Stimulated activated naive CD4-positive, alpha-beta T cell (primary cell): ENCODE data around the gene CNIH1.

Experiments
- DNase-seq, 6 experiments: peaks; one replicate each; lab custom pipeline; 2025; lab: John Stamatoyannopoulos, UW

CNIH1 gene

DNA sequence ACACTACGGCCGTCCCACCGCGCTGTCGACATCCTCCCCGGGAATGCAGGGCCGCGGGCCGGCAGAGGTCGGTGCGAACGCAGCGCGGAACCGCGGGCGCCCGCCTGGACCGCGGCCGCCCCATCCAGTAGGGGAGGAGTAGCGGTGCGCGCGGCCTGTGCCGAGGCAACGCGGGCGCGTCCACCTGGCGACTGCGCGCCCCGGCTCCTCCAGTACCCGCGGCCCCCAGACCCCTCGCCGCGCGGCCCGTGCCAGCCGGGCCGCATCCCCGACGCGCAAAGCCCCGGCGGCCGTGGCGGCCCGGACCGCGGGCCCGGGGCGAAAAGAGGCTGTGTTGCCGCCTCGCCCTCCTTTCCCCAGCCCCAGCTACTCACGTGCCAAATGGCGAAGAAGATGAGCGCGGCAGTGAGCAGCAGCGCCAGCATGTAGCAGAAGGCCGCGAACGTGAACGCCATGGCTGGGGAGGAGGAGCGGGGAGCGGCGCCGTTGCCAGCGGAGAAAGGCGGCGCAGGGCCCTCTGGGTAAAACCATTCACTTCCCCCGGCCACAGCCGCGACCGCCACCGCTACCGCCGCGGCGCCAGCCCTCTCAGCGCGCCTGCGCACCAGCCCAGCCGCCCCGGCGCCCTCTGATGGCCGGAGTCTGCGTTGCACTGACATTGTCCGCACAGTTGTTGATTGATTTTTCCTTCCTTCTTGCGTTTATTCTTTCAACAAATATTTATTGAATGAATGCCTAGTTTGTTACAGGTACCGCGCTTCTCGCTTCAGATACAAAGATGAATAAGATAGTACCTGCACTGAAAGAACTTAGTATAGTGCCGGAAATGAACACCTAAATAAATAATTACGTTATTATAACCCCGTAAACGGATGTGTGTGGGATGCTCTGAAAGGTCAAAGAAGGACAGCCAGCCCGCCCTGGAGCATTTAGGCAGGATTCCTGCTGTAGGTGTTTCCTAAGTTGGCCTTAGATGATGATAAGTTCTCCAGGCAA, at the start of gene CNIH1:
TSS of gene CNIH1 (minus strand) at position 502 of the 996 bp plus-strand sequence. CDS start at position 455, 47 bp downstream.
- DNase-seq, result peak; percentile 83 to 96 (median 90)

- no peak for DNase-seq
Observed at GRCh38 chr14:54490445-54491175, 49.4 kb upstream of the CNIH1 start.

- DNase-seq, result peak in 1 of 6 experiments; percentile 9
Observed at GRCh38 chr14:54489731-54490444, 48.7 kb upstream of the CNIH1 start.

- DNase-seq, result no peak
Observed at GRCh38 chr14:54489318-54489683, 48.1 kb upstream of the CNIH1 start.

GRCh38 chr14:54488646-54489317, 47.6 kb upstream of the CNIH1 start, which contains the start of gene GMFB:
GMFB (minus strand) TSS chr14:54488980; CDS start chr14:54488927, 53 bp downstream.
- DNase-seq, result peak; percentile 74 to 86 (median 84)

DNA sequence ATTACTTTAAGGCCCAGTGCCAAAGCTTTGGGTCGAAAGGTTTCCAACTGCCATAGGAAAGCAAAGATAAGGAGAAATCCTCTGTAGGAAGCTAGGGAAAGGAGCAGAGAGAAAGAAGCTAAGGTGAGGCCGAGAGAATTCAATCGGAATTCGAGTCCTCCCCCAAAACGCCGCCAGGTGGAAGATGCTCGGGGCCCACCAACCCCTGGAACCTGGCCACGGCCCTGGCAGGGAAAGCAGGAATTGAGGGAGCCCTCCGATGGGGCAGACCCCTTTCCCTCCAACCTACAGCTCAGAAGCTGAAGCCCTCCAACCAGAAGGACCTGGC, 47.1 kb upstream of the CNIH1 start:
- peak in 2 of 6 experiments; percentile 50 to 63 for DNase-seq

DNA sequence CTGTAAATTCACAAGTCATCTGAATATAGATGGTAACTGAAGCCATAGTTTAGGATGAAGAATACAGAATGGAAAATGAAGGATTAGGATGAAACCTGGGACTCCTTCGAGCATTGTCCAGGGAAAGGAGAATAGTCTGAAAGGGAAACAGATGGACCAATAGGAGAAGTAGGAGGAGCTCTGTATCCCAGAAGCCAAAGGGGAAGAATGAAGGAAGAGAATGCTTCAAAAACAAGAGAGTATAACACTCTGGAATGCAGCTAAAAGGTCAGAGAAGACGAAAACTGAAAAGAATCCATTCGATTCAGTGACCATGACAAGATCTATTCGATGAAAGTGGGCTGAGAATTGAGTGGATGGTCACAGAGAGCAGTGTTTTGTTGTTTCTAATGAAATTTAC, 46.6 kb upstream of the CNIH1 start:
- no peak for DNase-seq

DNA sequence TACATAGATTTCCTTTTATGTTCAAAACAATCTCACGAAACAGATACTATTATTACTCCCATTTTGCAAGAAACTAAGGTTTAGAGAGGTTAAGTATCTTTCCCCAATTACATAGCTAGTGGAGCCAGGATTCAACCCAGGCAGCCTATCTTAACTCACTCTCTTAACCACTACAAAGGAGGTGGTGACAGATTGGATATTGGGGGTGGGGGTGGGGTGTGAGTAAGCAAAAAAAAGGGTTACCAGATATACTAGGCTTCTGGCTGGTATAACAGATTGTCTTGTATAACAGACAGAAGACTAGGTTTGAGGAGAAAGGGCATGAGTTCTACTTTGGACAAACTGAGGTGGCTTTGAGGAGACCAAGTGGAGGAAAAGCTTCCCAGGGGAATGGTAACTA, 45.5 kb upstream of the CNIH1 start:
- DNase-seq, result peak in 1 of 6 experiments; percentile 5

DNA sequence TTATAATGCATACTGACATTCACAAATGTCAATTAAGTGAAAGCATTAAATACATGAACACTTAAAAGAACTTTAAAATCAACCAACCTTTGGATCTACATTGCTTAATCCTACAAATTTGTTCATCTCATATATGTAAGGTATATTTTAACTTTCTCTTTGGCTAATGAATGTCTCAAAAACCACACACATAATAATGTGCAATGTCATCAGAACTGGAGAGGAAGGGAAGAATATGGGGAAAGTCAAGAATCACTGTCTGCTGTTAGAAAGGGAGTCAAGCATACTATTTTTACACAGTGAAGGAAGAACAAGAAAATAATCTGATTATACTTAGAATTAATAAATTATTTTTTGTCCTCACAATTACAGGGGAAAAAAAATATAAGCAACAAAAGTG, 42.7 kb upstream of the CNIH1 start:
- no peak for DNase-seq

GRCh38 chr14:54483073-54483745, 42.0 kb upstream of the CNIH1 start:
- DNase-seq, result no peak

DNA sequence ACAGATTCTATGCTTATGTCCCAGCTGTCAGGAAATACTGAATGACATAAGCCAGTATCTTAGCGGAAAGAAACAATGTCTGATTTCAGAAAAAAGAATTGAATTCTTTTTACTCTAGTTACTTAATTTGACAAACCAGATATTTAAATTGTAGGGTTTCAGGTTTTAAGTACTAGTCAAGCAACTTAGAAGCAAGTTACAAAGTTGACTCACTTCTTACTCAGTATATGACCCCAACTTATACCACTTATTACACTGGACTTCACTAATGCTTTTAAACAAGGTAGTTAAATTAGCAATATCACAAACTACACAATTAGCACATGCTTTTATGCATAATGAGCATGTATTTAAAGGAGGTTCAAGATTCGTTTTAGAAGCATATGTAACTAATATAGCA, 40.5 kb upstream of the CNIH1 start:
- DNase-seq, result no peak

GRCh38 chr14:54480830-54481562, 39.8 kb upstream of the CNIH1 start:
- DNase-seq, result no peak

DNA sequence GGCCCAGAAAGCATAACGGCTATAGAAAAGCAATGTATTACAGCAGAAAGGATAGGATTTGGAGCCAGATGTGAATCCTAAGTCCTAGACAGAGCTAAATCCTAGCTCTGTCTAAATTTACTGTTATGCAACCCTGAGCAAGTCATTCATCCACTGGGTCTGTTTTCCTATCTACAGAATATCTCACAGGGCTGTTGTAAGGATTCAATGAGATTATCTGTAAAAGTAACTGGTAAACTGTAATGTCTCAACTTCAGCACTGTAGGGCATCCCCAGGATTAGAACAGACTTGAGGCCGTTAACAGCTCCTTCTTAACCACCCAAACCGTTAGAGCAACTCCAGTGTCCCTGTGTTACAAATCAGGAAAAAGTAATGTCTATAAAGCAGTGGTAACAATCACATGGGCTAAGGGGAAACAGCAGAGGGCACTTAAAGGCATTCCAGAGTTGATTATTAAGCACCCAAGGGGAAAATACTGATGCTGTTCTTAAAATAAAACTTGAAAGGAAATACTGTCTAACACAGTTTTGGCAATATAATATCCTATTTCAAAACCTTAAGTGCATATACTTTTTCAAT, 37.6 kb upstream of the CNIH1 start:
- no peak for DNase-seq

DNA sequence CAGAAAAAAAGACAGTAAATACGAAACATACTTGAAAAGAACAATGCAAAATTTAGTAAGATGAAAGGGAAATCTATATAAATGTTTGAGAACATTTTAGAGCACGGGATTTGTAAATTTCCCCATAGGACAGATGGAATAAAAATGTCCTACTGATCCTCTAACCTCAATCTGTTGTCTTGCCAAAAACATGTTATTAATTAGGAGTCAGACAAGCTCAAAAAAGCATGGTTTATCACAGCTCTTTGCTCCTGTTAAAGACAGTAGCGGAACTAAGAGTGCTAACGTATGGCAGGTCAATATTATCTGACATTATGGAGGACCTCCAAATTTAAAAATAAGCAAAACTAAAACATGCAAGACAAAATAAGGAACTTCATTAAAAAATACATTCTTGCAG, 34.7 kb upstream of the CNIH1 start:
- DNase-seq, result no peak

DNA sequence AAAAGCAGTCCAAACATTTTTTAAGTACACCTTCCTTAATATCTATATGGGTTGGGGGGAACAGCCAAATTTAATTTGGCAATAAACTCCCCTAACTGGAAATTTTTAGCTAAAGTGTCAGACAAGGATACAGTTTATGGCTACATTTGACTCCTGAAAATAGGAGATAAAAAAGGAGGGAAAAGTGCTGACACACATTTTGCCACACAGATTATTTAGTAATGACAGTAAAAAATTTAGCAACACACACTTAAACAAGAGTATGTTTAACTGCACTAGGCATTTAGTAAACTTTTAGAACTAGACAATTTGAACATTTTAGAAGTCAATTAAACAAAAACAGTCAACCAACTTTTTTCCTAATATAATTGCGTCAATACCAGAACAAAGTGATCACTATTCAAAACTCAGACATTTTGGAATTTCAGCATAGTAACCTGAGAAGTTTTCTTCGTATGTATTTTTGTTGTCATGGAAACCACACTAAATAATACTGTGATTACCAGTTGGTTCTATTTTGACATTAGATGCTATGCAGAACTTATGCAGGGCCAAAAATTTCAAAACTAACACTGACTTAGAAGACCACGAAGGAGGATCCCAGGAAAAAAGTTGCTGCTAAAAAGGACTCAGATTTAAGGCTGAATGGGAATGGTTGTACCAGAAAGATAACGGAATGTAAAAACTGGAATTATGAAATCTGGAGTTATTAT, 34.2 kb upstream of the CNIH1 start:
- DNase-seq, result no peak

- no peak for DNase-seq
Observed at GRCh38 chr14:54474232-54474793, 33.1 kb upstream of the CNIH1 start.

GRCh38 chr14:54472315-54472714, 31.1 kb upstream of the CNIH1 start:
- DNase-seq, result no peak

DNA sequence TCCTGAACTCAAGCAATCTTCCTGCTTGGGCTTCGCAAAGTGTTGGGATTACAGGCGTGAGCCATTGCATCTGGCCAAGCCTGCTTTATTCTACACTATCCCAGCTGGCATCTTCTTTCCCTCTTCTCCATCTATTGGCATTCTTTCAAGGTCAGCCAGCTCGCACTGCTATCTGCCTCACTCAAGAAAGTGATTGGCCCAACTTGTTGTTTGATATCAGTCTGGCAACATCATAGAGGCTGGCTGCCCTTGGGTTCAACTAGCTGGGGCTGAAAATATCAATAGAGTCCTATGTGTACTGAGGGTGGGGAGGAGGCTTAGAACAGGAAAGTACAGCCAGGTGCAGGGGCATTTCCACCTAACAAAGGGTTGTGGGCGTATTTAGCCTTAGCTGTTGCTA, 30.5 kb upstream of the CNIH1 start:
- no peak for DNase-seq

- no peak for DNase-seq
Observed at GRCh38 chr14:54470701-54471100, 29.5 kb upstream of the CNIH1 start.
